HG03565 (cell line): Measurements from ENCODE around the gene HEPHL1.
"Not testable (repeated sequence)": the region's sequence is repeated elsewhere in the genome, so short reads cannot be mapped to it uniquely, and the experiment has no call there.

Experiments
- ATAC-seq: cut with Tn5 transposase; IDR thresholded peaks from one replicate; pipeline ENCODE4 v1.9.1; 2021; ENCODE audit warnings: mild to moderate bottlenecking, moderate library complexity; ENCODE audit not compliant: unreplicated experiment

The HEPHL1 gene

DNA sequence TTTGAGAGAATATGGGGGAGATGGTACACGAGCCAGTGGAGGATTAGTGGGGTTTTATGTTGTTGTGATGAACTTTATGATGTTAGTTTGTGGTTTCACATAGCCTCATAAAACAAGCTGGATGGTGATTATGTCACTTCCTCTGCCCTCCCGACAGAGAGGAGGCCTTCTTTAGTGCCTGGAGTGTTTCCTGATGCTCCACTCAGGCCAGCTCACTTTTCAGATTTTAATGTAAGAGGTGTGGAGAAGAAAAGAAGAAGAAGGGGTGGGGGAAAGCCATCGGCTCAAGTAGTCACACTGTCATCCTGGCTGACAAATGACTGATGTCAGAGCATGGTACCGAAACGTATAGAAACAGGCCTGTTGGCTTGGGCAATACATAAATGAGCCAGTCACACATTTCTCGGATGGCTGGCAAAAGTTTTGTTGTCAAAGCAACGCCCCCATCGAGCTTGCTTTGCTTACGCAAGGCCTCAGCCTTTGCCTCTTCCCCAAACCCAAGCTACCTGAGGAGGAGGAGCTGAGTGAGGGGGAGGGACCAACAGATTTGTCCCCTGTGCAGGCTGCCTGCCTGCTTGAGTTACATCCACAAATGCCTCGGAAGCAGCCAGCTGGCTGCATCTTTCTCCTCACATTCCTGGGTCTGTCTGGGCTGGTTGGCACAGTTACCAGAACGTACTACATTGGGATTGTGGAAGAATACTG is at the start of gene HEPHL1:
Gene HEPHL1 (plus strand): TSS at position 578 of the 705 bp plus-strand sequence. CDS start 15 bp downstream, at position 593.
- no peak for ATAC-seq

DNA sequence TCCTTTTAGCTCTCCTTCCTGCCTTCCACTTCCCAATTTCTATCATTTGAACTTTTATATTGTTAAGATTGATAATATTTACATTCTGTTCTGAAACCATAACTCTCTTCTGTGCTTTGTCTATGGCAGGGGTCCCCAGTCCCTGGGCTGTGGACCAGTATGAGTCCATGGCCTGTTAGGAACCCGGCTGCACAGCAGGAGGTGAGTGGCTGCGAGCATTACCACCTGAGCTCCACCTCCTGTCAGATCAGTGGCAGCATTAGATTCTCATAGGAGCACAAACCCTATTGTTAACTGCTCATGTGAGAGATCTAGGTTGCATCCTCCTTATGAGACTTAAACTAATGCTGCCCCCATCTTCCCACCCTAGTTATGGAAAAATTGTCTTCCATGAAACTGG is 48.4 kb upstream of the HEPHL1 start:
- ATAC-seq: no peak

- ATAC-seq: not testable (repeated sequence)
Measured at GRCh38 chr11:93973322-93974051, 47.7 kb upstream of the HEPHL1 start.

DNA sequence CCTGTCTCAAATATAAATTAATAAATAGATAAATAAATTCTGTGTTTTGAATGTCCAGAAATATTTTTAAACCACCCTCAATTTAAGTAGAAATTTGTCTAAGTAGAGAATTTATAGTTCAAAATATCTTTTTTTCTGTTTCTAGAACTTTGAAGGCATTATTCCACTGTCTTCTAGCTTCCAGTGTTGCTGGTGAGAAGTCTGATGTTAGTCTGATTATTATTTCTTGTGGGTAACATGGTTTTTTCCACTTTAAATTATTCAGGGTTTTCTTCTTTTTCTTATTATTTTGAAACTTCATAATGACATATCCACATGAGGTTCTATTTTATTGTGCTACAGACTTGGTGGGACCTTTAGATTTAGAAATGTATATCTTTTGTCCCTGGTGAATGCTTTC is 46.4 kb upstream of the HEPHL1 start:
- no peak for ATAC-seq

DNA sequence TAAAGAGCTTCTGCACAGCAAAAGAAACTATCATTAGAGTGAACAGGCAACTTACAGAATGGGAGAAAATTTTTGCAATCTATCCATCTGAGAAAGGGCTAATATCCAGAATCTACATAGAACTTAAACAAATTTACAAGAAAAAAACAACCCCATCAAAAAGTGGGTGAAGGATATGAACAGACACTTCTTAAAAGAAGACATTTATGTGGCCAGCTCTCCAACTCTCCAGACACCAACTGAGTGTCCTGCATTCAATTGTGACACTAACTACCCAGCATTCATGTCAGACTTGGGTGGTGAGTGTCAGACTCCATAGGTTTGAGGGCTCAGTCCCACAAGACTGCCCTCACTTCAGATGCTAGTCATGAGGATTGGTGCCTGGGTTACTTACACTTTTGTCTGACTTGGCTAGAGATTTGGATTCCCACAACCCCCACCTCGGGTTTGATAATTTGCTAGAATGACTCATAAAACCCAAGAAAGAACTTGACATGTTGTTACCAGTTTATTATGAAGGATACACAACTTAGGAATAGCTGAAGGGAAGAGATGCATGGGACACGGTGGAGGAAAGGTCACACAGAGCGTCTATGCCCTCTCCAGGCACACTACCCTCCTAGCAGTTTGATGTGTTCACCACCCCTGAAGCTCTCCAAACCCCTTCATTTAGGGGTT is 44.4 kb upstream of the HEPHL1 start:
- not testable (repeated sequence) for ATAC-seq

- no peak for ATAC-seq
Measured at GRCh38 chr11:93983542-93984195, 37.5 kb upstream of the HEPHL1 start.

- no peak for ATAC-seq
Measured at GRCh38 chr11:93984196-93984567, 37.0 kb upstream of the HEPHL1 start.

- ATAC-seq: no peak
Measured at GRCh38 chr11:93984936-93985335, 36.2 kb upstream of the HEPHL1 start.

- no peak for ATAC-seq
Measured at GRCh38 chr11:93986716-93987115, 34.4 kb upstream of the HEPHL1 start.

GRCh38 chr11:93988455-93988854 is 32.7 kb upstream of the HEPHL1 start:
- no peak for ATAC-seq

DNA sequence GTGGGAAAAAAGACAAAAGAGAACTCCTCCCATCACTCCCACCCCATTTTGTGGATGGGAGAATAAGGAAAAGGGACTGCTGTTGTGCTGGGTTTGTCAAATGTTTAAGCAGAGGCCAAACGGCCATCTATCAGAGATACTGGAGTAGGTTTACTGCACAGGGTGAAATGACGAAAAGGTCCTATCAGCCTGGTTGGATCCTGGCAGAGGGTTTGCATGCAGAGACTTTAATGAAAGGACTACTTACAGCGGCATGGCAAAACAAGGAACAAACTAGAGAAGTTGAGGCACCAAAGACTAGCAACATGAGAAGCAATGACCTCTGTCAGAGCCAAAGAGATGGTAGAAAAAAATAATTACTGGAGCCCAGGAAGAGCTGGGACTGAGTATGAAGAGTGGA is 32.2 kb upstream of the HEPHL1 start:
- ATAC-seq: no peak

DNA sequence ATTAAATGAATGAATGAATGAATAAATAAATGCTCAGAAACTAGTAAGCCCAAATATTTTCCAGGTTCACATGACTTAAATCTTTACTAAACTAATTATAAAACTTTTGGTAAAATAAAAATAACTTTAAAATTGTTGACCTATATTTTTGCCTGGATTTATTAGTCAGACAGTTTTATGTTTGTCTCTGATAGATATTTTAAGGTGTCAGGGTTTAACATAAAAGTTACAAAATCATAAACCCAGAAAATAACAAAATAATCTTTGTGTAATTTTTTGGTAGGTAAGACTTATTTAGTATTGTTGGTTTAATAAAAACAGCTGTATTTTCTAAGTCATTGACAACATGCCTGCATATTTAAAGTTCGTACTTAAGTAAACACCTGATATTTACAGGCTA is 27.4 kb upstream of the HEPHL1 start:
- ATAC-seq: no peak

- no peak for ATAC-seq
Measured at GRCh38 chr11:93997741-93998140, 23.4 kb upstream of the HEPHL1 start.

DNA sequence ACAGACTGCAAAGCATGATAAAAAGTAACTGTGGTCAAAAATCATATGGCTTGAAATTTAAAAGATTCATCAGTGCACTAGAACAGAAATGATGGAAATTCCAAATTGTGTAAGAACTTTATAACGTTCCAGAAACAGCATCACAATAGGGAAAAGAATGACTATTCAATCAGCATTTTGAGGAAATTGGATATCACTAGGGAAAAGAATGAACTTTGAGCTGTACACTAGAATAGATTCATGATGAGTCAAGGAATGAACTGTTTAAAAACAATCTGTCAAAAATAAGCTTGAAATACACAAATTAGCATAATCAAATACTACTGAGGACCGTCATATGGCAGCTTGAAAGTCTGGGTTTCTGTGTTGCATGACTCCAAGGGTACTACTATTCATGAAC is 20.5 kb upstream of the HEPHL1 start:
- ATAC-seq: no peak

- ATAC-seq: no peak
Measured at GRCh38 chr11:94002226-94002625, 18.9 kb upstream of the HEPHL1 start.

GRCh38 chr11:94007426-94007825 is 13.7 kb upstream of the HEPHL1 start:
- ATAC-seq: no peak

DNA sequence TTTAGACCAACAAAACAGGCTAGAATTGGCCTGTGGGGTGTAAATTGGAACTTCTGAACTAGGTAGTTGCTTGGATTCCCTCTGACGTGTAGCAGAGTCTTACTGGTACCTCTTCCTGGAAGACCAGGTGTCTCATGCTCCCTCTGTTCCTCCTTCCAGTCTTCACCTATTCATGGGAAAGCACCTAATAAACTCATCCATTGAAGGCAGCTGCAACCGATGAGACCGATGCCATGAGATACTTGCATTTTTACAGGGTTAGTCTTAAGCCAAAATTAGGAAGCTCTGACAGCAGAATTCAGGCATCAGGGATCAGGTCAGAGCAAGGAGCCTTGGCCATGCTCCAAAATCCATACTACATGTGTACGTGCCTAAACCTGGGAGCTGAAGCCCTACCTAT is 13.2 kb upstream of the HEPHL1 start:
- ATAC-seq: no peak

- no peak for ATAC-seq
Measured at GRCh38 chr11:94010136-94010535, 11.0 kb upstream of the HEPHL1 start.

GRCh38 chr11:94011478-94011877 is 9.7 kb upstream of the HEPHL1 start:
- ATAC-seq: no peak

DNA sequence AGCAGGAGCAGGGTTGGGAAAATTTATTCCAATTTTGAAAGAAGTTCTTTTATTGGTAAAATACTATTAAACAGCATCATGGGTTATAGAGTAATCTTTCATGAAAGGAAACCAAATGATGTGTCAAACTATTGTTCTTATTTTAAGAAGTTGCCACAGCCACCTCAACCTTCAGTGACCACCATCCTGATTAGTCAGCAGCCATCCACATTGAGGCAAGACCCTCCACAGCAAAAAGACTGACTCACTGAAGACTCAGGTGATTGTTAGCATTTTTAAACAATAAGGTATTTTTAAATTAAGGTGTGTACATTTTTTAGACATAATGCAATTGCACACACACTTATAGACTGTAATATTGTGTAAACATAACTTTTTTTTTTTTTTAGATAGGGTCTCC is 3.7 kb upstream of the HEPHL1 start:
- no peak for ATAC-seq

GRCh38 chr11:94018721-94019120 is 2.4 kb upstream of the HEPHL1 start:
- no peak for ATAC-seq
